ENCODE data around the gene STT3A. TPM values are rescaled to one million over a fixed set of nuclear protein-coding genes. Genes with fewer than 3 reads are reported as not detected.

Gene STT3A
- total and polyA plus RNA-seq, 10 donors: 23.0 to 102 (median 80.9) TPM

DNA sequence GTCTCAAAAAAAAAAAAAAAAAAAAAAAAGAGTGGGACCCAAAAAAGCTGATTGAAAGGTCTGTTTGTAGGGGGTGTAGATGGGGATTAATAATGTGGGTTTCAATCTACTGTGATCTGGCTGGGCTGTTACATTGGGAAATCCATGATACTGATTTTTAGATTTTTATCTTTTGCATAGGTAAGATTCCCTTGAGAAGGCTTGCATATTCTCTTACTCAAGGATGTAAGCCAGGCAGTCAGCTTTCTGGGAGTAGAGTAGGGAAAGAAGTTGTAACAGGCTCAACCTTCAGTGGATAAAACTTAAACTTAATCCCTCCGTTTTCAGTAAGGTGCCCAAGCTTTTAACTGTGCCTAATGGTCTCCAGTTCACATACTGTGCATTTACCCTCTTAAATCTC is 30.4 kb downstream of the STT3A start:
- peaks cover 10 to 26% (median 19%) of the 10 kb centered on the region in 6 donors for H3K4me1 ChIP-seq
- no peak for TF ChIP-seq POLR2AphosphoS5 (IDR thresholded peaks at IDR 0.05)
- no peak for TF ChIP-seq CTCF (IDR thresholded peaks at IDR 0.05 in 8 of 11, conservative IDR thresholded peaks at IDR 0.05 in 3 of 11)
- TF ChIP-seq POLR2A (IDR thresholded peaks at IDR 0.05): no peak
- H3K27ac ChIP-seq: no peak overlapping the region
- H3K4me3 ChIP-seq: no peak overlapping the region
- peaks cover 3 to 47% (median 37%) of the 10 kb centered on the region in 6 donors for H3K36me3 ChIP-seq
- H3K9me3 ChIP-seq: no peaks in the 10 kb centered on the region
- intact Hi-C loops (cut with DNase I; ENCODE audit: low total_unique reads): loop anchor here (10.0 kb wide), 1 partner anchor 252 kb away; no protein-coding TSS in a partner anchor
- DNase-seq: no peak
- 74 to 100% (median 92%) methylated on average over 1 of the region's 1 CpG for WGBS, 5 donors
- H3K27me3 ChIP-seq (replicated peaks in 1 of 7): no peaks in the 10 kb centered on the region

GRCh38 chr11:125624756-125625213 is 32.1 kb downstream of the STT3A start, which contains the start of gene CHEK1:
CHEK1 (plus strand) TSS chr11:125625163; CDS start chr11:125626769, 1,606 bp downstream.
- Histone ChIP-seq H3K9me3 (no peaks in the 10 kb centered on the region), H3K36me3 (peaks cover 0 to 36% (median 21%) of the 10 kb centered on the region in 6 donors), H3K27me3 (replicated peaks in 1 of 7) (no peaks in the 10 kb centered on the region), H3K4me1 (peaks cover 10 to 26% (median 19%) of the 10 kb centered on the region in 6 donors), H3K27ac (peak within 1 kb of the TSS; percentile 88 to 98 (median 96)), H3K4me3 (peak within 1 kb of the TSS; percentile 52 to 88 (median 76))
- intact Hi-C loops (cut with DNase I; ENCODE audit: low total_unique reads): loop anchor here (10.0 kb wide), 1 partner anchor 250 kb away; no protein-coding TSS in a partner anchor
- DNase-seq: no peak
- WGBS, 5 donors: 61 to 73% (median 67%) methylated on average over 9 of the region's 9 CpGs
- TF ChIP-seq CTCF (IDR thresholded peaks at IDR 0.05 in 8 of 11, conservative IDR thresholded peaks at IDR 0.05 in 3 of 11) (no peak), POLR2AphosphoS5 (IDR thresholded peaks at IDR 0.05) (no peak), POLR2A (IDR thresholded peaks at IDR 0.05) (no peak)

GRCh38 chr11:125625225-125625629 is 32.6 kb downstream of the STT3A start:
- TF ChIP-seq POLR2A (IDR thresholded peaks at IDR 0.05): peak in 1 of 3 donors; percentile 2
- TF ChIP-seq POLR2AphosphoS5 (IDR thresholded peaks at IDR 0.05): no peak
- TF ChIP-seq CTCF (IDR thresholded peaks at IDR 0.05 in 8 of 11, conservative IDR thresholded peaks at IDR 0.05 in 3 of 11): no peak
- WGBS, 5 donors: 1% methylated on average over 14 to 20 of the region's 20 CpGs
- no peaks in the 10 kb centered on the region for H3K9me3 ChIP-seq
- H3K36me3 ChIP-seq: peaks cover 0 to 36% (median 17%) of the 10 kb centered on the region in 6 donors
- intact Hi-C loops (cut with DNase I; ENCODE audit: low total_unique reads): loop anchor here (10.0 kb wide), 1 partner anchor 250 kb away; no protein-coding TSS in a partner anchor
- no peaks in the 10 kb centered on the region for H3K27me3 ChIP-seq (replicated peaks in 1 of 7)
- H3K4me1 ChIP-seq: peaks cover 10 to 26% (median 19%) of the 10 kb centered on the region in 6 donors
- H3K4me3 ChIP-seq: peak overlapping the region; percentile 52 to 88 (median 76)
- no peak for DNase-seq
- H3K27ac ChIP-seq: peak overlapping the region; percentile 88 to 98 (median 96)

- H3K9me3 ChIP-seq: no peaks in the 10 kb centered on the region
- H3K36me3 ChIP-seq: peaks cover 0 to 31% (median 13%) of the 10 kb centered on the region in 6 donors
- intact Hi-C loops (cut with DNase I; ENCODE audit: low total_unique reads): loop anchor here (10.0 kb wide), 1 partner anchor 249 kb away; no protein-coding TSS in a partner anchor
- peak in 1 of 11 experiments; percentile 17 for TF ChIP-seq CTCF (IDR thresholded peaks at IDR 0.05 in 8 of 11, conservative IDR thresholded peaks at IDR 0.05 in 3 of 11)
- TF ChIP-seq POLR2A (IDR thresholded peaks at IDR 0.05): no peak
- TF ChIP-seq POLR2AphosphoS5 (IDR thresholded peaks at IDR 0.05): peak; percentile 92 to 95 (median 92)
- 0 to 1% (median 1%) methylated on average over 34 to 51 of the region's 51 CpGs for WGBS, 5 donors
- peak; percentile 95 for DNase-seq
- peak overlapping the region; percentile 52 to 88 (median 76) for H3K4me3 ChIP-seq
- H3K4me1 ChIP-seq: peaks cover 10 to 26% (median 19%) of the 10 kb centered on the region in 6 donors
- H3K27me3 ChIP-seq (replicated peaks in 1 of 7): no peaks in the 10 kb centered on the region
- peak overlapping the region; percentile 88 to 98 (median 96) for H3K27ac ChIP-seq
These were observed 33.1 kb downstream of the STT3A start for GRCh38 chr11:125625630-125626287.
